Duodenal mucosa (tissue), 2 donors: Measurements from ENCODE around the gene CSK.

Experiments used
- H3K27ac ChIP-seq: one replicate; pipeline ENCODE4 v1.7.0; 2013; ENCODE audit warnings: low read depth, low read length
- H3K27me3 ChIP-seq, 2 donors: one replicate each; pipeline ENCODE4 v1.7.0; 2013; ENCODE audit warnings: low read length in 2 of 2, control low read depth in 1 of 2; ENCODE audit not compliant: insufficient read depth in 2 of 2, control insufficient read depth in 1 of 2
- H3K36me3 ChIP-seq, 2 donors: one replicate each; pipeline ENCODE4 v1.7.0; 2013; ENCODE audit warnings: low read length in 2 of 2, control low read depth in 1 of 2; ENCODE audit not compliant: insufficient read depth in 2 of 2, control insufficient read depth in 1 of 2
- H3K4me1 ChIP-seq, 2 donors: one replicate each; pipeline ENCODE4 v1.7.0; 2013; ENCODE audit warnings: low read length in 2 of 2, control low read depth in 1 of 2; ENCODE audit not compliant: insufficient read depth in 2 of 2, control insufficient read depth in 1 of 2
- H3K4me3 ChIP-seq, 2 donors: one replicate each; pipeline ENCODE4 v1.7.0; 2013; ENCODE audit warnings: low read length in 2 of 2, low read depth in 1 of 2
- H3K9ac ChIP-seq, 2 donors: one replicate each; pipeline ENCODE4 v1.7.0; 2013; ENCODE audit warnings: low read length in 2 of 2, low read depth in 1 of 2
- H3K9me3 ChIP-seq, 2 donors: one replicate each; pipeline ENCODE4 v1.7.0; 2013; ENCODE audit warnings: low read length in 2 of 2, control low read depth in 1 of 2; ENCODE audit not compliant: control insufficient read depth in 1 of 2

CSK gene

GRCh38 chr15:74786551-74787165, 4.8 kb downstream of the CSK start:
- Histone ChIP-seq H3K4me1 (peaks cover 83 to 90% of the 10 kb centered on the region in 2 donors), H3K27me3 (no peaks in the 10 kb centered on the region), H3K9me3 (no peaks in the 10 kb centered on the region), H3K27ac (peak overlapping the region; percentile 55), H3K4me3 (peak overlapping the region; percentile 58 to 67), H3K36me3 (peaks cover 4 to 10% of the 10 kb centered on the region in 2 donors), H3K9ac (peak overlapping the region; percentile 50 to 52)

DNA sequence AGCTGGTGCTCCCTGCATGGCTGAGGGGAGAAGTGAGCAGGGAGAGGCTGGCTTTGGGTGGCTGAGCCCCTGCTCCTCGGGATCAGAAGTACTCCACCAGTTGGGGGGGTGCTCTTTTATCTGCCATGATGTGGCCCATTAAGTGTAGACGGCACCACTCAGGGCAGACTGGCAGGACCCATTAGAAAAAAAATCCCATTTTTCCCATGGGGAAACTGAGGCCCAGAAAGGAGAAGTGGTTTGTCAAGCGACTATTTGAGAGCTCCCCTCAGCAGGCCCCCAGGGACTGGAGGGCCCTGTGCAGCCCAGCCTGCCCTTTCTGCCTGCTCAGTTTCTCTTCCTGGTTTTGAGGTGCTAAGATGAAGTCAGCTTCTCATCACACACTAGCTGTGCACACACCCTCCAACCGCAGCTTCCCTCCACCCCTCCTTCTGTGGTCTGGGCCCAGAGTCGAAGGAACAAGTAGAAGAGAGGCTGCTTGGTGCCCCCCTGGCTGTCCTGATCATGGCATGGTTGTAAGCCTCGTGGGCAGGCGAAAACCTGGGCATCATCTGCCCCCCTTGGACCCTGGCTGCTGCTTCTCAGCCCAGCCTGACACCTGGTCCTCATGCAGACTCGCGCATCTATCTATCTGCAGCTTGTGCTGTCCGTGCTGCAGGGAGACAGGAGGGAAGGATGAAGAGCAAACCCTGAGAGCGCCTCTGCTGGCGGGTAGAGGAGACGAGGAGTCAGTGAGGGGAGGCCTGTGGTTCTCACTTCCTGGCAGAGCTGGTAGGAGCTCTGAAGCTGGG, 5.6 kb downstream of the CSK start:
- Histone ChIP-seq H3K36me3 (peaks cover 4 to 13% of the 10 kb centered on the region in 2 donors), H3K4me3 (peak overlapping the region; percentile 58 to 67), H3K27ac (peak overlapping the region; percentile 55), H3K9me3 (no peaks in the 10 kb centered on the region), H3K4me1 (peaks cover 91 to 97% of the 10 kb centered on the region in 2 donors), H3K27me3 (no peaks in the 10 kb centered on the region), H3K9ac (peak overlapping the region; percentile 52 to 71)

- peaks cover 4 to 17% of the 10 kb centered on the region in 2 donors for H3K36me3 ChIP-seq
- peak overlapping the region; percentile 57 to 67 for H3K4me3 ChIP-seq
- no peaks in the 10 kb centered on the region for H3K9me3 ChIP-seq
- peak overlapping the region; percentile 22 to 71 for H3K9ac ChIP-seq
- no peaks in the 10 kb centered on the region for H3K27me3 ChIP-seq
- H3K27ac ChIP-seq, result peak overlapping the region; percentile 45
- H3K4me1 ChIP-seq, result peaks cover 95 to 99% of the 10 kb centered on the region in 2 donors
These were observed 6.3 kb downstream of the CSK start for GRCh38 chr15:74788042-74788682.

- Histone ChIP-seq H3K27me3 (no peaks in the 10 kb centered on the region), H3K4me3 (peak overlapping the region; percentile 57 to 67), H3K9me3 (no peaks in the 10 kb centered on the region), H3K4me1 (peaks cover 93 to 98% of the 10 kb centered on the region in 2 donors), H3K36me3 (peaks cover 4 to 19% of the 10 kb centered on the region in 2 donors), H3K27ac (peak overlapping the region; percentile 45), H3K9ac (peak overlapping the region; percentile 40 to 71)
These were observed 6.8 kb downstream of the CSK start for GRCh38 chr15:74788683-74789151.

DNA sequence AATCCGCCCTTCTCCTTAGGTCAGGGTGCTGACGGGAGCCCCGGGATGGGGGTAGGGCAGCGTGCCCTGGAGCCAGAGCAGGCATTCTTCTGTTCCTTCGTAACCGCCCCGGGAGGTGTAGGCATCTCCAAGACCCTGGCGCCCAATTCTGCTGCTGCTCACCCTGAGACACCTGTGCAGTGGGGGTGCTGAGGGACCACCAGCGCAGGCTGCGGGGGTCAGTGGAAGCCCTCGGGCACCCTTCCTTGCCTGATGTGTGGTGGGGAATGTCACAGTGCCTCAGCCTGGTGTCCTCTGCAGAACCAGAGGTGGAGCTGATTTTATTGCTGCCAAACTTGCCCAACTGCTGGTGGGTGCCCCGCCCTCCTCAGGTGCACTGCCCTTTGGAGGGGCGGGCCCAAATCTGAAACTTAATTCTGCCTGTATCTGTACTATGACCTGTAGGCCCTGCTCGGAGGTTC, 7.3 kb downstream of the CSK start:
- Histone ChIP-seq H3K9ac (peak overlapping the region; percentile 40 to 71), H3K27me3 (no peaks in the 10 kb centered on the region), H3K4me3 (peak overlapping the region; percentile 57 to 67), H3K9me3 (no peaks in the 10 kb centered on the region), H3K27ac (peak overlapping the region; percentile 45), H3K36me3 (peaks cover 4 to 19% of the 10 kb centered on the region in 2 donors), H3K4me1 (peaks cover 89 to 95% of the 10 kb centered on the region in 2 donors)

GRCh38 chr15:74789741-74790079, 7.8 kb downstream of the CSK start:
- peaks cover 85 to 95% of the 10 kb centered on the region in 2 donors for H3K4me1 ChIP-seq
- H3K9me3 ChIP-seq, result no peaks in the 10 kb centered on the region
- peak overlapping the region; percentile 57 to 67 for H3K4me3 ChIP-seq
- peak overlapping the region; percentile 40 to 71 for H3K9ac ChIP-seq
- peaks cover 4 to 19% of the 10 kb centered on the region in 2 donors for H3K36me3 ChIP-seq
- no peaks in the 10 kb centered on the region for H3K27me3 ChIP-seq
- H3K27ac ChIP-seq, result peak overlapping the region; percentile 45

GRCh38 chr15:74790080-74790916, 8.4 kb downstream of the CSK start:
- Histone ChIP-seq H3K4me1 (peaks cover 83 to 95% of the 10 kb centered on the region in 2 donors), H3K9me3 (no peaks in the 10 kb centered on the region), H3K36me3 (peaks cover 4 to 15% of the 10 kb centered on the region in 2 donors), H3K9ac (peak overlapping the region; percentile 40 to 71), H3K4me3 (peak overlapping the region; percentile 57 to 67), H3K27ac (peak overlapping the region; percentile 45), H3K27me3 (no peaks in the 10 kb centered on the region)

- Histone ChIP-seq H3K4me3 (no peak overlapping the region), H3K36me3 (peaks cover 4 to 12% of the 10 kb centered on the region in 2 donors), H3K27ac (no peak overlapping the region), H3K9ac (no peak overlapping the region), H3K27me3 (no peaks in the 10 kb centered on the region), H3K9me3 (no peaks in the 10 kb centered on the region), H3K4me1 (peaks cover 78 to 92% of the 10 kb centered on the region in 2 donors)
These were observed 9.1 kb downstream of the CSK start for GRCh38 chr15:74791007-74791406.

DNA sequence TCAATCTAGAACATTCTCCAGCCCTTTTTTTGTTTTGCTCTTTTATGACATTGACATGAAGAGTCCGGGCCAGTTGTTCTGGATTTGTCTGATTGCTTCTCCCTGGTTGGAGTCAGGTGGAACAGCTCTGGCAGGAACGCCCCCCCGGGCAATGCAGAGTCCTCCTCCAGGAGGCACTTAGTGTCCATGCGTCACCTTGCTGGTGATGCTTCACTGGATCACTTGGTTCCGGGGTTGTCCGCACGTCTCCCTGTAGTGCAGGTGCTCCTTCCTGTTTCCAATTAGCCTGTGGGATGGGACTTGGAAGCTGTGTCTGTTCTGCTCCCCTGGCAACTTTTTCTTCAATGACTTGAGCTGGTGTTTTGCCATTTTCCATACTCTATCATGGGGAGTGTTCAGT, 9.8 kb downstream of the CSK start:
- Histone ChIP-seq H3K9me3 (no peaks in the 10 kb centered on the region), H3K9ac (no peak overlapping the region), H3K27me3 (no peaks in the 10 kb centered on the region), H3K27ac (no peak overlapping the region), H3K4me1 (peaks cover 72 to 85% of the 10 kb centered on the region in 2 donors), H3K4me3 (no peak overlapping the region), H3K36me3 (peaks cover under 1 to 10% of the 10 kb centered on the region in 2 donors)
